ENCODE data around the gene MYH11.

DNA sequence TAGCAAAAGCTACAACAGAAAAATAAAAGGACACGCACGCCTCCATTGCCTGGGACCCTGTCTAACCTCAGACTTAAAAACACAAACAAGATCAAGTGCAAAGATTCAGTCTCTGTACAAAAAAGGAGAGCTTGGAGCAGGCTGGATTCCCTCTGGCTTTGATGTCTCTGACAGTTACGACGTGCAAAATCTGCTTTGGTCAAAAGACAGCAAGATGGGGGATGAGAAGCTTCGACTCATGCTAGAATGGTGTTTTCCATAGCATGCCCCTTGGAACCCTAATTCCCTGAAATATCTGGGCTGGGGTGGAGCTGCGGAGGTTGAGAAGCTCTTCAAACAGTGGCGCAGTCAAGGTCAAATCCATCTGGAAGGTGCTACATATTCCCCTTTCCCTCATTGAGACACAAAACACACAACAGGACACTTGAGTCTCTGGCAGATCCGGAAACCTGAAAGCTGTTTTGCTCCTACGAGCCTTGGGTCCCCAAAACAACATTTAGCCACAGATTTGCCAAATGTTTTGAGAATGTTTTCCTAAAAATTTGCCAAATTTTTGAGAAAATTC, 9.1 kb downstream of the MYH11 start:
- TF ChIP-seq, protein P1, sequence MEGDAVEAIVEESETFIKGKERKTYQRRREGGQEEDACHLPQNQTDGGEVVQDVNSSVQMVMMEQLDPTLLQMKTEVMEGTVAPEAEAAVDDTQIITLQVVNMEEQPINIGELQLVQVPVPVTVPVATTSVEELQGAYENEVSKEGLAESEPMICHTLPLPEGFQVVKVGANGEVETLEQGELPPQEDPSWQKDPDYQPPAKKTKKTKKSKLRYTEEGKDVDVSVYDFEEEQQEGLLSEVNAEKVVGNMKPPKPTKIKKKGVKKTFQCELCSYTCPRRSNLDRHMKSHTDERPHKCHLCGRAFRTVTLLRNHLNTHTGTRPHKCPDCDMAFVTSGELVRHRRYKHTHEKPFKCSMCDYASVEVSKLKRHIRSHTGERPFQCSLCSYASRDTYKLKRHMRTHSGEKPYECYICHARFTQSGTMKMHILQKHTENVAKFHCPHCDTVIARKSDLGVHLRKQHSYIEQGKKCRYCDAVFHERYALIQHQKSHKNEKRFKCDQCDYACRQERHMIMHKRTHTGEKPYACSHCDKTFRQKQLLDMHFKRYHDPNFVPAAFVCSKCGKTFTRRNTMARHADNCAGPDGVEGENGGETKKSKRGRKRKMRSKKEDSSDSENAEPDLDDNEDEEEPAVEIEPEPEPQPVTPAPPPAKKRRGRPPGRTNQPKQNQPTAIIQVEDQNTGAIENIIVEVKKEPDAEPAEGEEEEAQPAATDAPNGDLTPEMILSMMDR (IDR thresholded peaks at IDR 0.05), result no peak
- no peak for TF ChIP-seq POLR2A (IDR thresholded peaks at IDR 0.05)

Measured in thyroid gland (tissue), 4 donors.